Measurements from ENCODE around the gene C1S.
"Not testable (repeated sequence)": the region's sequence is repeated elsewhere in the genome, so short reads cannot be mapped to it uniquely, and the experiment has no call there.

Gene C1S

GRCh38 chr12:7047306-7047705, 13.2 kb upstream of the C1S start:
- DNase-seq, result no peak

GRCh38 chr12:7049445-7049951, 11.0 kb upstream of the C1S start:
- DNase-seq, result not testable (repeated sequence)

GRCh38 chr12:7049973-7050372, 10.5 kb upstream of the C1S start:
- not testable (repeated sequence) for DNase-seq

- no peak for DNase-seq
Measured at GRCh38 chr12:7054925-7055324, 5.6 kb upstream of the C1S start.

GRCh38 chr12:7055736-7056135, 4.8 kb upstream of the C1S start:
- DNase-seq, result not testable (repeated sequence)

GRCh38 chr12:7058163-7058845, 2.2 kb upstream of the C1S start:
- DNase-seq, result peak; percentile 61

GRCh38 chr12:7058850-7059395, 1.6 kb upstream of the C1S start:
- DNase-seq, result no peak

GRCh38 chr12:7059780-7060179, 738 bp upstream of the C1S start:
- no peak for DNase-seq

GRCh38 chr12:7061138-7061537, 620 bp downstream of the C1S start:
- DNase-seq, result no peak

GRCh38 chr12:7061596-7061995, 1.1 kb downstream of the C1S start:
- no peak for DNase-seq

GRCh38 chr12:7064516-7064915, 4.0 kb downstream of the C1S start:
- no peak for DNase-seq

GRCh38 chr12:7065073-7065623, 4.6 kb downstream of the C1S start:
- no peak for DNase-seq

GRCh38 chr12:7066596-7066995, 6.1 kb downstream of the C1S start:
- DNase-seq, result no peak

- no peak for DNase-seq
Measured at GRCh38 chr12:7067096-7067495, 6.6 kb downstream of the C1S start.

GRCh38 chr12:7068240-7068993, 7.9 kb downstream of the C1S start:
- DNase-seq, result peak; percentile 85

- DNase-seq, result peak; percentile 92
Measured at GRCh38 chr12:7068994-7069346, 8.5 kb downstream of the C1S start.

- no peak for DNase-seq
Measured at GRCh38 chr12:7069386-7069785, 8.9 kb downstream of the C1S start.

- DNase-seq, result no peak
Measured at GRCh38 chr12:7072035-7072434, 11.5 kb downstream of the C1S start.

GRCh38 chr12:7072554-7072953, 12.0 kb downstream of the C1S start:
- DNase-seq, result no peak

GRCh38 chr12:7073946-7074345, 13.4 kb downstream of the C1S start:
- DNase-seq, result no peak

GRCh38 chr12:7075518-7075917, 15.0 kb downstream of the C1S start:
- DNase-seq, result no peak

- DNase-seq, result no peak
Measured at GRCh38 chr12:7075939-7076338, 15.4 kb downstream of the C1S start.

- no peak for DNase-seq
Measured at GRCh38 chr12:7076493-7076892, 16.0 kb downstream of the C1S start.

GRCh38 chr12:7078163-7078562, 17.6 kb downstream of the C1S start:
- peak; percentile 26 for DNase-seq

Measured in hematopoietic multipotent progenitor cell treated with erythropoietin and hydrocortisone succinate and interleukin-3 and kit ligand, for 6 days (in vitro differentiated cells).